GM21381 (cell line): ENCODE measurements around the gene HRH1.

ENCODE experiments used
- ATAC-seq: cut with Tn5 transposase; IDR thresholded peaks from one replicate; pipeline ENCODE4 v1.9.1; 2021; ENCODE audit warnings: mild to moderate bottlenecking, moderate library complexity; ENCODE audit not compliant: unreplicated experiment

Gene HRH1

DNA sequence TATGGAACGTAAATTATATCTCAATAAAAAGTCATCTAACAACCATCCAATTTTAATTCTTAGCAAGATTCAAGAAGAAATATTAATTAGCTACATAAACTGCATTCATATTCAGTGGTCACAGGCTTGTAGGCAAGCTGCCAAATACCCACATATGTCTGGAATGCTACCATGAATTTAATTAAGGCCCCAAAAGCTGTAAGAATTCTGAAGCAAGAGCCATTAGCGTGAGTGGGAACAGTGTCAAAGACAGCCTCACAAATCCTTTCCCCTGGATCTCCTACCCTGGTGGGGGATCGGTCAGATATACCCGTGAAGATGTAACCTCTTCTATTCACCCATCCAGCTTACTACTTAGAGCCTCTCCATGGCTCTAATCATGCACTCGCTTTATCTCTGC is 157.9 kb downstream of the HRH1 start:
- no peak for ATAC-seq
